Measurements from ENCODE around the gene ATP2A1.

The ATP2A1 gene

GRCh38 chr16:28844226-28844885 is 33.9 kb upstream of the ATP2A1 start:
- no peak for TF ChIP-seq CTCF (conservative IDR thresholded peaks at IDR 0.05; ENCODE audit: low read length)
- H3K4me3 ChIP-seq (ENCODE audit: low read length) = no peak overlapping the region
- DNase-seq (ENCODE audit: low read depth) = no peak

GRCh38 chr16:28845293-28845692 is 33.0 kb upstream of the ATP2A1 start:
- no peak for TF ChIP-seq CTCF (conservative IDR thresholded peaks at IDR 0.05; ENCODE audit: low read length)
- DNase-seq (ENCODE audit: low read depth) = no peak
- peak overlapping the region; percentile 98 for H3K4me3 ChIP-seq (ENCODE audit: low read length)

GRCh38 chr16:28845761-28846079 is 32.6 kb upstream of the ATP2A1 start:
- no peak for TF ChIP-seq CTCF (conservative IDR thresholded peaks at IDR 0.05; ENCODE audit: low read length)
- H3K4me3 ChIP-seq (ENCODE audit: low read length) = peak overlapping the region; percentile 98
- DNase-seq (ENCODE audit: low read depth) = no peak

- DNase-seq (ENCODE audit: low read depth) = peak; percentile 98
- peak within 1 kb of the TSS; percentile 98 for H3K4me3 ChIP-seq (ENCODE audit: low read length)
- TF ChIP-seq CTCF (conservative IDR thresholded peaks at IDR 0.05; ENCODE audit: low read length) = peak; percentile 62
Observed at GRCh38 chr16:28846080-28846932, 32.0 kb upstream of the ATP2A1 start, which contains the start of gene TUFM. TSS of gene TUFM (minus strand) at chr16:28846348. CDS start at chr16:28846269, 79 bp downstream.

- peak overlapping the region; percentile 98 for H3K4me3 ChIP-seq (ENCODE audit: low read length)
- no peak for DNase-seq (ENCODE audit: low read depth)
- TF ChIP-seq CTCF (conservative IDR thresholded peaks at IDR 0.05; ENCODE audit: low read length) = no peak
Observed at GRCh38 chr16:28846933-28847273, 31.4 kb upstream of the ATP2A1 start.

GRCh38 chr16:28858421-28858820 is 19.9 kb upstream of the ATP2A1 start:
- no peak overlapping the region for H3K4me3 ChIP-seq (ENCODE audit: low read length)
- peak; percentile 50 for DNase-seq (ENCODE audit: low read depth)
- no peak for TF ChIP-seq CTCF (conservative IDR thresholded peaks at IDR 0.05; ENCODE audit: low read length)

GRCh38 chr16:28859326-28859725 is 19.0 kb upstream of the ATP2A1 start:
- DNase-seq (ENCODE audit: low read depth) = peak; percentile 10
- no peak for TF ChIP-seq CTCF (conservative IDR thresholded peaks at IDR 0.05; ENCODE audit: low read length)
- H3K4me3 ChIP-seq (ENCODE audit: low read length) = no peak overlapping the region

Data from AG10803 (cell line).